ENCODE results near the gene JAZF1. TPM values are rescaled to one million over a fixed set of nuclear protein-coding genes. Genes with fewer than 3 reads are reported as not detected.

JAZF1 gene
- total and polyA plus RNA-seq, 5 donors from 2014 or later: 6.4 to 30.7 (median 7.6) TPM

- ATAC-seq (ENCODE audit: low read depth in 2 of 2) (no peak), DNase-seq (peak in 1 of 3 donors; percentile 3)
- Histone ChIP-seq H3K4me1 (ENCODE audit: control insufficient read depth, insufficient read depth, low read length, poor library complexity, severe bottlenecking) (peaks cover 7% of the 10 kb centered on the region), H3K36me3 (ENCODE audit: control insufficient read depth, insufficient read depth, low read length) (no peaks in the 10 kb centered on the region), H3K27ac (ENCODE audit: insufficient read depth, low read length, poor library complexity, severe bottlenecking) (no peak overlapping the region), H3K4me3 (ENCODE audit: low read depth, low read length) (no peak overlapping the region), H3K27me3 (ENCODE audit: control insufficient read depth, insufficient read depth, low read length) (no peaks in the 10 kb centered on the region), H3K9me3 (ENCODE audit: control insufficient read depth in 2 of 2, low read length in 2 of 2) (no peaks in the 10 kb centered on the region)
- H3K36me3 Mint-ChIP-seq: peaks cover 3% of the 10 kb centered on the region
- H3K9me3 Mint-ChIP-seq: peaks cover 0 to 8% (median 0%) of the 10 kb centered on the region in 7 donors
- H3K4me3 Mint-ChIP-seq: no peak overlapping the region
- H3K27me3 Mint-ChIP-seq: peaks cover 5% of the 10 kb centered on the region
- peak overlapping the region in 1 of 3 donors; percentile 48 for H3K27ac Mint-ChIP-seq
- H3K4me1 Mint-ChIP-seq: peaks cover 21 to 37% (median 28%) of the 10 kb centered on the region in 4 donors
Observed at GRCh38 chr7:27991006-27991528, 189.5 kb downstream of the JAZF1 start.

- no peak overlapping the region for H3K4me3 Mint-ChIP-seq
- peaks cover 18% of the 10 kb centered on the region for H3K36me3 Mint-ChIP-seq
- DNase-seq: no peak
- peaks cover 23 to 53% (median 32%) of the 10 kb centered on the region in 4 donors for H3K4me1 Mint-ChIP-seq
- H3K27me3 Mint-ChIP-seq: no peaks in the 10 kb centered on the region
- H3K4me3 ChIP-seq (ENCODE audit: low read depth, low read length): no peak overlapping the region
- no peak overlapping the region for H3K27ac Mint-ChIP-seq
- peaks cover 17% of the 10 kb centered on the region for H3K4me1 ChIP-seq (ENCODE audit: control insufficient read depth, insufficient read depth, low read length, poor library complexity, severe bottlenecking)
- H3K27me3 ChIP-seq (ENCODE audit: control insufficient read depth, insufficient read depth, low read length): no peaks in the 10 kb centered on the region
- no peak for ATAC-seq (ENCODE audit: low read depth in 2 of 2)
- H3K9me3 Mint-ChIP-seq: peaks cover 0 to 12% (median 7%) of the 10 kb centered on the region in 7 donors
- no peaks in the 10 kb centered on the region for H3K36me3 ChIP-seq (ENCODE audit: control insufficient read depth, insufficient read depth, low read length)
- H3K27ac ChIP-seq (ENCODE audit: insufficient read depth, low read length, poor library complexity, severe bottlenecking): no peak overlapping the region
- H3K9me3 ChIP-seq (ENCODE audit: control insufficient read depth in 2 of 2, low read length in 2 of 2): peaks cover 0 to 3% of the 10 kb centered on the region in 2 experiments
Observed at GRCh38 chr7:27976531-27976930, 204.1 kb downstream of the JAZF1 start.

DNA sequence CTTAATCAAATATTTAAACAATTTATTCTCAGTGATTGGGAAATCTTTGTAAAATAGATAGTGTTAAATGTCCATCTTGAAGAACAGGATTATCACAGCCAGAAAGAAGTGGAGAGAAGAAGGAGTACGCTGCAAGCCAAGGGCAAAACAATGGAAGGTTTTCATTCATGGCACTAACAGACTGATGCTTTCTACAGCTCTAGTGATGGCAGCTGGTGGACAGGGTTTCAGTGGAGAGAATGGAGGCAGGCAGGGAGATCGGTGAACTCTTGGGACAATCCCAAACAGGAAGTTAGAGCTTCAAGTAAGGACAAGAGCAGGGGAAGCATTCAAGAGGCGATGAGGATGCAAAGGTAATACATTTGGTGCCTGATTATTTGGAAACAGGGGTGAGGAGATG is 207.0 kb downstream of the JAZF1 start:
- Histone ChIP-seq H3K27me3 (ENCODE audit: control insufficient read depth, insufficient read depth, low read length) (no peaks in the 10 kb centered on the region), H3K36me3 (ENCODE audit: control insufficient read depth, insufficient read depth, low read length) (no peaks in the 10 kb centered on the region), H3K4me1 (ENCODE audit: control insufficient read depth, insufficient read depth, low read length, poor library complexity, severe bottlenecking) (peaks cover 17% of the 10 kb centered on the region), H3K4me3 (ENCODE audit: low read depth, low read length) (no peak overlapping the region), H3K9me3 (ENCODE audit: control insufficient read depth in 2 of 2, low read length in 2 of 2) (peaks cover 0 to 3% of the 10 kb centered on the region in 2 experiments), H3K27ac (ENCODE audit: insufficient read depth, low read length, poor library complexity, severe bottlenecking) (no peak overlapping the region)
- Mint-ChIP-seq H3K27me3 (no peaks in the 10 kb centered on the region), H3K4me3 (peak overlapping the region in 2 of 4 donors; percentile 56 to 72), H3K27ac (peak overlapping the region in 2 of 3 donors; percentile 1 to 63), H3K4me1 (peaks cover 32 to 62% (median 43%) of the 10 kb centered on the region in 4 donors), H3K36me3 (peaks cover 12% of the 10 kb centered on the region), H3K9me3 (peaks cover 0 to 12% (median 8%) of the 10 kb centered on the region in 7 donors)
- DNase-seq (no peak), ATAC-seq (ENCODE audit: low read depth in 2 of 2) (no peak)

DNA sequence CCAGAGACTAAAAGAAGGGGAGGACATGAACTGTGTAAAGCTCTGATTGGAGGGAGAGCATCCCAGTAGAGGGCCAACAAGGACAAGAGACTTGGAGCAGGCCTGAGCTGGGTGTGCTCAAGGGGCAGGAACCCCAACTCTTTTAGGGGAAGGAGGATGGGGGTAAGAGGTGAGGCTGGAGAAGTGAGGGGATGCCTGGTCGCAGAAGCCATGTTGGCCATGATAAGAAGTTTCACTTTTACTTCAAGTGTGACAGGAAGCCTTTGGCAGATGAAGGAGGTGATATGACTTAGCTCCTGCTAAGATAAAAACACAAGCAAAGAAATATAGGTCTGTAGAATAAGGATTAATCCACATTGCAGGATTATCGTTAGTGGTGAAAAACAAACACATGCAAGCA is 208.3 kb downstream of the JAZF1 start:
- H3K36me3 ChIP-seq (ENCODE audit: control insufficient read depth, insufficient read depth, low read length): no peaks in the 10 kb centered on the region
- peak overlapping the region; percentile 94 for H3K4me3 ChIP-seq (ENCODE audit: low read depth, low read length)
- Mint-ChIP-seq H3K4me3 (peak overlapping the region; percentile 64 to 84 (median 76)), H3K27ac (peak overlapping the region; percentile 91 to 98 (median 95)), H3K4me1 (peaks cover 36 to 72% (median 48%) of the 10 kb centered on the region in 4 donors), H3K36me3 (peaks cover 7% of the 10 kb centered on the region), H3K9me3 (peaks cover 0 to 8% (median 4%) of the 10 kb centered on the region in 7 donors), H3K27me3 (no peaks in the 10 kb centered on the region)
- DNase-seq: peak in 2 of 3 donors; percentile 56 to 80
- peaks cover 0 to 2% of the 10 kb centered on the region in 2 experiments for H3K9me3 ChIP-seq (ENCODE audit: control insufficient read depth in 2 of 2, low read length in 2 of 2)
- no peaks in the 10 kb centered on the region for H3K27me3 ChIP-seq (ENCODE audit: control insufficient read depth, insufficient read depth, low read length)
- H3K27ac ChIP-seq (ENCODE audit: insufficient read depth, low read length, poor library complexity, severe bottlenecking): peak overlapping the region; percentile 43
- peaks cover 17% of the 10 kb centered on the region for H3K4me1 ChIP-seq (ENCODE audit: control insufficient read depth, insufficient read depth, low read length, poor library complexity, severe bottlenecking)
- peak; percentile 82 to 84 for ATAC-seq (ENCODE audit: low read depth in 2 of 2)

DNA sequence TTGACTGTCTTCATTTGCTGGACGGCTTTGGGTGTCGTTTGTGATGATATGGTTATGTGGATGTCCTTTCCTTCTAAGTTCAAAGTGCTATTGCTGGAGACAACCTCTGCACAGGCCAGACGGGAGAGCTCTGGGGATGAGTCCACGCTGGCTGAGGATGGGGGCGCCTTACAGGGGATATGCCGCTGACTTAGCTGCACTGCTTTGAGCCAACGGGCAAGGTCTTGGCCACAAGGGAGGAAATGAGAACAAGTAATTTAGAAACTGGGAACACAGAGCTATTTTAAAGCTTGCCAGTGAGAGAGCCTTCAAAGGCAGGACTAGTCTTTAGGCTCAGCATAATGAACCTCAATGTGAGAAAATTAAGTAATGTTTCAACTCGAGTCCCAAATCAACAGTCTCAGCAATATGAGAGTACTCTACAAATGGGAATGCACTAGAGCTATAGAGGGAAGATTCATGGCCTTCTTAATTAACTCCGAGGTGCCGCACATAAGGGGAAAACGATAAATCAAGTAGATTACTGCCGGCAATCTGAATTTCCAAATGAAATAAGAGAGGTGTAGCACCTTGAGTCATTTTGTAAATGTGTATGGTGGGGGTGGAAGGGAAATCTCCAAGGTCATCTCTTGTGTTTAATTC is 209.3 kb downstream of the JAZF1 start:
- peaks cover 4% of the 10 kb centered on the region for H3K36me3 Mint-ChIP-seq
- Histone ChIP-seq H3K4me1 (ENCODE audit: control insufficient read depth, insufficient read depth, low read length, poor library complexity, severe bottlenecking) (peaks cover 17% of the 10 kb centered on the region), H3K27ac (ENCODE audit: insufficient read depth, low read length, poor library complexity, severe bottlenecking) (no peak overlapping the region), H3K36me3 (ENCODE audit: control insufficient read depth, insufficient read depth, low read length) (no peaks in the 10 kb centered on the region), H3K27me3 (ENCODE audit: control insufficient read depth, insufficient read depth, low read length) (no peaks in the 10 kb centered on the region), H3K4me3 (ENCODE audit: low read depth, low read length) (peak overlapping the region; percentile 94), H3K9me3 (ENCODE audit: control insufficient read depth in 2 of 2, low read length in 2 of 2) (no peaks in the 10 kb centered on the region)
- peaks cover 28 to 69% (median 51%) of the 10 kb centered on the region in 4 donors for H3K4me1 Mint-ChIP-seq
- peak overlapping the region; percentile 49 to 84 (median 73) for H3K4me3 Mint-ChIP-seq
- ATAC-seq (ENCODE audit: low read depth in 2 of 2) (no peak), DNase-seq (no peak)
- peak overlapping the region; percentile 79 to 95 (median 91) for H3K27ac Mint-ChIP-seq
- H3K27me3 Mint-ChIP-seq: no peaks in the 10 kb centered on the region
- peaks cover 0 to 4% (median 2%) of the 10 kb centered on the region in 7 donors for H3K9me3 Mint-ChIP-seq

- Mint-ChIP-seq H3K27me3 (no peaks in the 10 kb centered on the region), H3K36me3 (peaks cover 4% of the 10 kb centered on the region), H3K4me3 (peak overlapping the region in 1 of 4 donors; percentile 9), H3K9me3 (peaks cover 0 to 4% (median 0%) of the 10 kb centered on the region in 7 donors), H3K27ac (peak overlapping the region in 2 of 3 donors; percentile 10 to 78), H3K4me1 (peaks cover 28 to 73% (median 55%) of the 10 kb centered on the region in 4 donors)
- ATAC-seq (ENCODE audit: low read depth in 2 of 2) (no peak), DNase-seq (no peak)
- H3K36me3 ChIP-seq (ENCODE audit: control insufficient read depth, insufficient read depth, low read length): no peaks in the 10 kb centered on the region
- no peak overlapping the region for H3K4me3 ChIP-seq (ENCODE audit: low read depth, low read length)
- no peaks in the 10 kb centered on the region for H3K9me3 ChIP-seq (ENCODE audit: control insufficient read depth in 2 of 2, low read length in 2 of 2)
- H3K27me3 ChIP-seq (ENCODE audit: control insufficient read depth, insufficient read depth, low read length): no peaks in the 10 kb centered on the region
- peaks cover 17% of the 10 kb centered on the region for H3K4me1 ChIP-seq (ENCODE audit: control insufficient read depth, insufficient read depth, low read length, poor library complexity, severe bottlenecking)
- no peak overlapping the region for H3K27ac ChIP-seq (ENCODE audit: insufficient read depth, low read length, poor library complexity, severe bottlenecking)
Observed at GRCh38 chr7:27970350-27970749, 210.2 kb downstream of the JAZF1 start.

- DNase-seq (no peak), ATAC-seq (ENCODE audit: low read depth in 2 of 2) (no peak)
- Histone ChIP-seq H3K27me3 (ENCODE audit: control insufficient read depth, insufficient read depth, low read length) (no peaks in the 10 kb centered on the region), H3K4me3 (ENCODE audit: low read depth, low read length) (no peak overlapping the region), H3K4me1 (ENCODE audit: control insufficient read depth, insufficient read depth, low read length, poor library complexity, severe bottlenecking) (peaks cover 17% of the 10 kb centered on the region), H3K9me3 (ENCODE audit: control insufficient read depth in 2 of 2, low read length in 2 of 2) (no peaks in the 10 kb centered on the region), H3K27ac (ENCODE audit: insufficient read depth, low read length, poor library complexity, severe bottlenecking) (no peak overlapping the region), H3K36me3 (ENCODE audit: control insufficient read depth, insufficient read depth, low read length) (no peaks in the 10 kb centered on the region)
- no peaks in the 10 kb centered on the region for H3K27me3 Mint-ChIP-seq
- peaks cover 0 to 3% (median 0%) of the 10 kb centered on the region in 7 donors for H3K9me3 Mint-ChIP-seq
- no peak overlapping the region for H3K4me3 Mint-ChIP-seq
- peaks cover 28 to 71% (median 55%) of the 10 kb centered on the region in 4 donors for H3K4me1 Mint-ChIP-seq
- H3K36me3 Mint-ChIP-seq: peaks cover under 1% of the 10 kb centered on the region
- H3K27ac Mint-ChIP-seq: peak overlapping the region in 1 of 3 donors; percentile 62
Observed at GRCh38 chr7:27969346-27969745, 211.2 kb downstream of the JAZF1 start.

All from CD4-positive, CD25-positive, alpha-beta regulatory T cell (primary cell).